Activated T-helper 1 cell treated with anti-CD3 and anti-CD28 coated beads, Interleukin-12 subunit alpha, Interleukin-12 subunit beta, Interleukin-2, Interleukin-4 antibody, amounts not matched to agents 30 ng/mL and 10 ng/mL and 1 ng/mL, durations not matched to agents 14 hours and 24 hours and 36 hours (primary cell): Measurements from ENCODE around the gene PDE6G. TPM values are rescaled to one million over a fixed set of nuclear protein-coding genes. Genes with fewer than 3 reads are reported as not detected.
"Not testable (repeated sequence)": the region's sequence is repeated elsewhere in the genome, so short reads cannot be mapped to it uniquely, and the experiment has no call there.

ENCODE experiments used
- DNase-seq: peaks from one replicate; pipeline ENCODE4 v3.0.0; 2021; ENCODE audit warnings: low spot score
- H3K27ac Mint-ChIP-seq: one replicate; pipeline ENCODE4 v1.8.0; 2021; ENCODE audit warnings: mild to moderate bottlenecking, mixed read lengths
- H3K27me3 Mint-ChIP-seq: one replicate; pipeline ENCODE4 v1.8.0; 2022; ENCODE audit warnings: mild to moderate bottlenecking, moderate library complexity, mixed read lengths; ENCODE audit not compliant: insufficient read depth
- H3K36me3 Mint-ChIP-seq: one replicate; pipeline ENCODE4 v1.8.0; 2021; ENCODE audit warnings: low read depth, mixed read lengths
- H3K4me1 Mint-ChIP-seq: one replicate; pipeline ENCODE4 v1.8.0; 2021; ENCODE audit warnings: low read depth, mixed read lengths
- H3K4me3 Mint-ChIP-seq: one replicate; pipeline ENCODE4 v1.8.0; 2021; ENCODE audit warnings: mild to moderate bottlenecking, moderate library complexity, mixed read lengths
- H3K9me3 Mint-ChIP-seq: one replicate; pipeline ENCODE4 v1.8.0; 2021; ENCODE audit warnings: mixed read lengths
- intact Hi-C: fragments of 100-400 bp; cut with micrococcal nuclease; formaldehyde crosslinking; loops from one replicate; pipeline ENCODE4 v1.15.1; 2024
- total RNA-seq: library from RNA; stranded (reverse); gene quantifications from 2 replicates; pipeline ENCODE4 v1.2.3, GENCODE V29; 2022

PDE6G gene
- total RNA-seq, 1 donor from 2014 or later = 5.8 TPM

GRCh38 chr17:81683208-81683583, 26.9 kb upstream of the PDE6G start:
- Mint-ChIP-seq H3K4me3 (peak overlapping the region; percentile 97), H3K4me1 (peaks cover 22% of the 10 kb centered on the region), H3K9me3 (no peaks in the 10 kb centered on the region), H3K36me3 (peaks cover 27% of the 10 kb centered on the region), H3K27me3 (no peaks in the 10 kb centered on the region), H3K27ac (peak overlapping the region; percentile 68)
- intact Hi-C loops = loop anchor here (1.0 to 2.0 kb wide), 6 partner anchors 17 to 178 kb away; partner anchors contain the start of genes CCDC137, MRPL12, NPLOC4 and OXLD1
- no peak for DNase-seq

- Mint-ChIP-seq H3K27ac (peak overlapping the region; percentile 68), H3K9me3 (no peaks in the 10 kb centered on the region)
Measured at GRCh38 chr17:81682565-81683207, 26.3 kb upstream of the PDE6G start.

GRCh38 chr17:81681672-81682071, 25.3 kb upstream of the PDE6G start:
- Mint-ChIP-seq H3K4me1 (peaks cover 22% of the 10 kb centered on the region), H3K27me3 (no peaks in the 10 kb centered on the region), H3K9me3 (no peaks in the 10 kb centered on the region), H3K36me3 (peaks cover 18% of the 10 kb centered on the region), H3K4me3 (peak overlapping the region; percentile 37), H3K27ac (no peak overlapping the region)
- intact Hi-C loops = loop anchor here (2.0 kb wide), 1 partner anchor 179 kb away; the partner anchor contains the start of gene P4HB
- no peak for DNase-seq

More at GRCh38 chr17:81682565-81683207, 26.3 kb upstream of the PDE6G start:
- DNase-seq = no peak
- Mint-ChIP-seq H3K4me3 (peak overlapping the region; percentile 97), H3K36me3 (peaks cover 27% of the 10 kb centered on the region), H3K27me3 (no peaks in the 10 kb centered on the region), H3K4me1 (peaks cover 22% of the 10 kb centered on the region)
- intact Hi-C loops = loop anchor here (1.0 to 2.0 kb wide), 6 partner anchors 16 to 178 kb away; partner anchors contain the start of genes CCDC137, MRPL12, NPLOC4 and OXLD1

GRCh38 chr17:81680150-81680549, 23.8 kb upstream of the PDE6G start:
- no peaks in the 10 kb centered on the region for H3K9me3 Mint-ChIP-seq
- peaks cover 14% of the 10 kb centered on the region for H3K36me3 Mint-ChIP-seq
- DNase-seq = no peak
- no peak overlapping the region for H3K4me3 Mint-ChIP-seq
- H3K4me1 Mint-ChIP-seq = peaks cover 26% of the 10 kb centered on the region
- H3K27ac Mint-ChIP-seq = no peak overlapping the region
- no peaks in the 10 kb centered on the region for H3K27me3 Mint-ChIP-seq
- intact Hi-C loops = no loop called here

- no peak for DNase-seq
- peaks cover 7% of the 10 kb centered on the region for H3K4me1 Mint-ChIP-seq
- no peak overlapping the region for H3K27ac Mint-ChIP-seq
- H3K27me3 Mint-ChIP-seq = no peaks in the 10 kb centered on the region
- H3K36me3 Mint-ChIP-seq = peaks cover 15% of the 10 kb centered on the region
- intact Hi-C loops = no loop called here
- no peak overlapping the region for H3K4me3 Mint-ChIP-seq
- no peaks in the 10 kb centered on the region for H3K9me3 Mint-ChIP-seq
Measured at GRCh38 chr17:81676906-81677305, 20.6 kb upstream of the PDE6G start.

GRCh38 chr17:81675515-81676221, 19.3 kb upstream of the PDE6G start:
- H3K27me3 Mint-ChIP-seq, H3K27ac Mint-ChIP-seq, intact Hi-C loops, DNase-seq, H3K9me3 Mint-ChIP-seq, H3K4me3 Mint-ChIP-seq, H3K4me1 Mint-ChIP-seq: not testable (repeated sequence)
- peaks cover 16% of the 10 kb centered on the region for H3K36me3 Mint-ChIP-seq

GRCh38 chr17:81673561-81674258, 17.4 kb upstream of the PDE6G start:
- no peaks in the 10 kb centered on the region for H3K9me3 Mint-ChIP-seq
- H3K27ac Mint-ChIP-seq = no peak overlapping the region
- no peaks in the 10 kb centered on the region for H3K27me3 Mint-ChIP-seq
- H3K36me3 Mint-ChIP-seq = peaks cover 16% of the 10 kb centered on the region
- no peak overlapping the region for H3K4me3 Mint-ChIP-seq
- intact Hi-C loops = no loop called here
- DNase-seq = no peak
- H3K4me1 Mint-ChIP-seq = peaks cover 7% of the 10 kb centered on the region

GRCh38 chr17:81672954-81673353, 16.6 kb upstream of the PDE6G start:
- intact Hi-C loops = no loop called here
- Mint-ChIP-seq H3K27ac (no peak overlapping the region), H3K9me3 (no peaks in the 10 kb centered on the region), H3K27me3 (no peaks in the 10 kb centered on the region), H3K4me3 (no peak overlapping the region), H3K36me3 (peaks cover 21% of the 10 kb centered on the region), H3K4me1 (peaks cover 14% of the 10 kb centered on the region)
- no peak for DNase-seq

- intact Hi-C loops = no loop called here
- Mint-ChIP-seq H3K4me3 (no peak overlapping the region), H3K36me3 (peaks cover 26% of the 10 kb centered on the region), H3K27me3 (no peaks in the 10 kb centered on the region), H3K9me3 (no peaks in the 10 kb centered on the region), H3K27ac (no peak overlapping the region), H3K4me1 (peaks cover 18% of the 10 kb centered on the region)
- no peak for DNase-seq
Measured at GRCh38 chr17:81672504-81672903, 16.2 kb upstream of the PDE6G start.

- DNase-seq = no peak
- intact Hi-C loops = no loop called here
- Mint-ChIP-seq H3K27me3 (no peaks in the 10 kb centered on the region), H3K4me3 (peak overlapping the region; percentile 99), H3K9me3 (no peaks in the 10 kb centered on the region), H3K36me3 (peaks cover 36% of the 10 kb centered on the region), H3K4me1 (peaks cover 30% of the 10 kb centered on the region), H3K27ac (peak overlapping the region; percentile 14)
Measured at GRCh38 chr17:81667754-81668153, 11.4 kb upstream of the PDE6G start.

- Mint-ChIP-seq H3K36me3 (peaks cover 35% of the 10 kb centered on the region), H3K9me3 (no peaks in the 10 kb centered on the region), H3K4me1 (peaks cover 32% of the 10 kb centered on the region), H3K27ac (peak within 1 kb of the TSS; percentile 98), H3K27me3 (no peaks in the 10 kb centered on the region), H3K4me3 (peak within 1 kb of the TSS; percentile 99)
- peak; percentile 93 for DNase-seq
- intact Hi-C loops = loop anchor here (1.0 kb wide), 5 partner anchors 17 to 194 kb away; partner anchors contain the start of genes ARL16, MRPL12 and P4HB
Measured at GRCh38 chr17:81666342-81667191, 10.2 kb upstream of the PDE6G start, which contains the start of the genes CCDC137 and OXLD1. Gene CCDC137 (plus strand): TSS chr17:81666737. CDS start chr17:81666767, 30 bp downstream. Gene OXLD1 (minus strand): TSS chr17:81666605. CDS start chr17:81666577, 28 bp downstream.

GRCh38 chr17:81666092-81666341, 9.7 kb upstream of the PDE6G start:
- Mint-ChIP-seq H3K9me3 (no peaks in the 10 kb centered on the region), H3K27me3 (no peaks in the 10 kb centered on the region), H3K4me3 (peak overlapping the region; percentile 99), H3K4me1 (peaks cover 32% of the 10 kb centered on the region), H3K27ac (peak overlapping the region; percentile 98), H3K36me3 (peaks cover 32% of the 10 kb centered on the region)
- intact Hi-C loops = loop anchor here (1.0 kb wide), 5 partner anchors 17 to 194 kb away; partner anchors contain the start of genes ARL16, MRPL12 and P4HB
- no peak for DNase-seq
